ENCODE measurements around the gene OR5T1.

Gene OR5T1

GRCh38 chr11:56307836-56308235 is 33.9 kb downstream of the OR5T1 start:
- no peak for DNase-seq (ENCODE audit: low read depth)
- no peak for TF ChIP-seq CTCF (IDR thresholded peaks at IDR 0.05; ENCODE audit: low read depth, low read length, missing control alignments)
- in situ Hi-C loops (cut with HindIII; ENCODE audit: low sequenced_read_pairs): no loop called here
- H3K4me3 ChIP-seq (ENCODE audit: low read depth, low read length): no peak overlapping the region

- DNase-seq (ENCODE audit: low read depth): no peak
- no peak for TF ChIP-seq CTCF (IDR thresholded peaks at IDR 0.05; ENCODE audit: low read depth, low read length, missing control alignments)
- H3K4me3 ChIP-seq (ENCODE audit: low read depth, low read length): no peak within 1 kb of the TSS
- in situ Hi-C loops (cut with HindIII; ENCODE audit: low sequenced_read_pairs): no loop called here
Observed at GRCh38 chr11:56314844-56315243, 40.9 kb downstream of the OR5T1 start, which contains the start of gene OR8K3. Gene OR8K3 (plus strand): TSS chr11:56315144. CDS start chr11:56318307, 3,163 bp downstream.
